PC-3 (cell line): ENCODE results near the gene PLCXD1. TPM values are rescaled to one million over a fixed set of nuclear protein-coding genes. Genes with fewer than 3 reads are reported as not detected.

Experiments
- ATAC-seq: fragments of 200-7000 bp; cut with Tn5 transposase; 2 replicates; pipeline ENCODE4 v1.9.1; 2020; ENCODE audit warnings: mild to moderate bottlenecking, moderate library complexity
- BruUV-seq: library from RNA; stranded (reverse); fragments of 400-500 nt; replicated peaks from 2 replicates; lab custom pipeline; 2021; lab: Mats Ljungman, UMichigan
- CTCF ChIA-PET: fragments of 300-600 bp; sonication (Branson Sonifier 250); formaldehyde crosslinking; loops from one replicate; lab custom pipeline; 2022; ENCODE audit warnings: antibody characterized with exemption; lab: Charles Lee
- POLR2A ChIA-PET: fragments of 300-600 bp; sonication (Branson Sonifier 250); formaldehyde crosslinking; loops from one replicate; lab custom pipeline; 2022; ENCODE audit warnings: antibody characterized with exemption; ENCODE audit not compliant: unreplicated experiment; lab: Charles Lee
- DNase-seq: peaks from one replicate; pipeline ENCODE4 v3.0.0-alpha.2; 2015
- H2AFZ ChIP-seq: fragments of 300-600 bp; sonication (generic); 2 replicates; pipeline ENCODE4 v1.6.0; 2016; ENCODE audit warnings: antibody characterized with exemption, low read length
- H3F3A ChIP-seq: fragments of 300-600 bp; sonication (generic); one replicate; pipeline ENCODE4 v1.6.0; 2017; ENCODE audit warnings: antibody characterized with exemption, low read length, control low read depth, mild to moderate bottlenecking; ENCODE audit not compliant: unreplicated experiment
- H3K27ac ChIP-seq: fragments of 300-600 bp; sonication (generic); 2 replicates; pipeline ENCODE4 v1.5.1; 2016; ENCODE audit warnings: mild to moderate bottlenecking, low read length
- H3K27me3 ChIP-seq: fragments of 300-600 bp; sonication (generic); 2 replicates; pipeline ENCODE4 v1.6.1; 2016; ENCODE audit warnings: low read length, mixed read lengths
- H3K36me3 ChIP-seq: fragments of 300-600 bp; sonication (generic); 2 replicates; pipeline ENCODE4 v1.6.1; 2016; ENCODE audit warnings: low read depth, mixed run types, low read length, mixed read lengths
- H3K4me1 ChIP-seq: fragments of 300-600 bp; sonication (generic); 2 replicates; pipeline ENCODE4 v1.5.1; 2016; ENCODE audit warnings: low read length; ENCODE audit not compliant: insufficient read depth
- H3K4me2 ChIP-seq: fragments of 300-600 bp; sonication (generic); 2 replicates; pipeline ENCODE4 v1.6.0; 2016; ENCODE audit warnings: low read length
- H3K4me3 ChIP-seq: fragments of 300-600 bp; sonication (generic); 2 replicates; pipeline ENCODE4 v1.5.1; 2016; ENCODE audit warnings: mild to moderate bottlenecking, low read length, mixed read lengths
- H3K79me2 ChIP-seq: fragments of 300-600 bp; sonication (generic); 2 replicates; pipeline ENCODE4 v1.6.1; 2017; ENCODE audit warnings: low read length, mixed read lengths
- H3K9ac ChIP-seq: fragments of 300-600 bp; sonication (generic); 2 replicates; pipeline ENCODE4 v1.6.0; 2016; ENCODE audit warnings: mild to moderate bottlenecking, low read length
- H3K9me2 ChIP-seq: fragments of 300-600 bp; sonication (generic); replicated peaks from 2 replicates; pipeline ENCODE4 v1.6.1; 2016; ENCODE audit warnings: mixed run types, low read length, mixed read lengths
- H3K9me3 ChIP-seq: fragments of 300-600 bp; sonication (generic); 2 replicates; pipeline ENCODE4 v1.6.1; 2016; ENCODE audit warnings: low read length, mixed read lengths
- H4K20me1 ChIP-seq: fragments of 300-600 bp; sonication (generic); 2 replicates; pipeline ENCODE4 v1.6.1; 2016; ENCODE audit warnings: low read length, mixed read lengths
- CTCF ChIP-seq: fragments of 300-600 bp; sonication (generic); conservative IDR thresholded peaks from 2 replicates; pipeline ENCODE4 v1.5.1; 2017; ENCODE audit warnings: antibody characterized with exemption, low read depth, mild to moderate bottlenecking, low read length
- EZH2 ChIP-seq: fragments of 300-600 bp; sonication (generic); IDR thresholded peaks from one replicate; pipeline ENCODE4 v1.6.1; 2017; ENCODE audit warnings: antibody characterized with exemption, mild to moderate bottlenecking, low read length; ENCODE audit not compliant: unreplicated experiment
- EZH2phosphoT487 ChIP-seq: fragments of 300-600 bp; sonication (generic); IDR thresholded peaks from 2 replicates; pipeline ENCODE4 v1.6.1; 2018; ENCODE audit warnings: mild to moderate bottlenecking, antibody characterized with exemption, low read length, borderline replicate concordance
- intact Hi-C: fragments of 100-400 bp; cut with micrococcal nuclease; formaldehyde crosslinking; loops from 2 replicates; pipeline ENCODE4 v1.9.0; 2023
- total RNA-seq: library from RNA; depleted of rRNA; stranded (reverse); fragments of >200 nt; gene quantifications from 2 replicates; pipeline ENCODE4 v1.2.3, GENCODE V29; 2014

PLCXD1 gene
- total RNA-seq, 1 experiment from 2014 or later: 25.7 TPM

- H3K79me2 ChIP-seq: no peaks in the 10 kb centered on the region
Observed at GRCh38 chrX:314781-315595, 33.8 kb downstream of the PLCXD1 start.

GRCh38 chrX:316351-317325 lies 35.5 kb downstream of the PLCXD1 start:
- H2AFZ ChIP-seq: no peak overlapping the region
- ChIA-PET POLR2A (no interaction called here), CTCF (no interaction called here)
- intact Hi-C loops: loop anchor here (5.0 kb wide), 1 partner anchor 34 kb away; the partner anchor contains the start of gene PLCXD1
- 0 out of 2 replicates have a peak, but pooled peaks cover 4% of the 10 kb centered on the region for H3K4me1 ChIP-seq
- no peaks in the 10 kb centered on the region for H3K27me3 ChIP-seq
- no peaks in the 10 kb centered on the region for H3K79me2 ChIP-seq
- no TSS peak for BruUV-seq
- no peaks in the 10 kb centered on the region for H3K36me3 ChIP-seq
- no peak for TF ChIP-seq EZH2phosphoT487
- TF ChIP-seq EZH2: no peak
- no peak for TF ChIP-seq CTCF
- H3K9ac ChIP-seq: no peak overlapping the region
- no peak for DNase-seq
- H3K4me2 ChIP-seq: no peak overlapping the region
- no peaks in the 10 kb centered on the region for H4K20me1 ChIP-seq
- no peak for ATAC-seq
- no peaks in the 10 kb centered on the region for H3F3A ChIP-seq
- H3K4me3 ChIP-seq: no peak overlapping the region
- H3K9me3 ChIP-seq: no peaks in the 10 kb centered on the region
- no peak overlapping the region for H3K27ac ChIP-seq
- H3K9me2 ChIP-seq: no peaks in the 10 kb centered on the region

More at GRCh38 chrX:314781-315595, 33.8 kb downstream of the PLCXD1 start:
- Histone ChIP-seq H4K20me1 (no peaks in the 10 kb centered on the region), H3K9me2 (no peaks in the 10 kb centered on the region), H3K4me1 (no peaks in the 10 kb centered on the region), H3K27ac (no peak overlapping the region), H3K27me3 (no peaks in the 10 kb centered on the region), H3K4me2 (no peak overlapping the region), H3K36me3 (no peaks in the 10 kb centered on the region), H3K4me3 (no peak overlapping the region), H3K9ac (no peak overlapping the region), H3K9me3 (no peaks in the 10 kb centered on the region), H3F3A (no peaks in the 10 kb centered on the region), H2AFZ (no peak overlapping the region)
- ATAC-seq (no peak), DNase-seq (no peak)
- intact Hi-C loops: loop anchor here (5.0 kb wide), 1 partner anchor 33 kb away; the partner anchor contains the start of gene PLCXD1
- TF ChIP-seq EZH2: no peak
- no peak for TF ChIP-seq EZH2phosphoT487
- no peak for TF ChIP-seq CTCF
- POLR2A ChIA-PET: no interaction called here
- BruUV-seq: no TSS peak
- CTCF ChIA-PET: no interaction called here
